Stomach (tissue), 9 donors: ENCODE results near the gene JAKMIP1. TPM values are rescaled to one million over a fixed set of nuclear protein-coding genes. Genes with fewer than 3 reads are reported as not detected.

Source experiments
- DNase-seq, 2 donors: peaks; one replicate each; pipeline versions ENCODE4 v3.0.0 to v3.0.0-alpha.2; 2013 to 2019
- H3K27ac ChIP-seq, 5 donors: fragments of 200-600 bp in 4 of 5; sonication (generic) in 4 of 5; one replicate each; pipeline ENCODE4 v1.5.1; 2013 to 2019; ENCODE audit warnings: mild to moderate bottlenecking in 1 of 5, moderate library complexity in 1 of 5
- H3K27me3 ChIP-seq, 3 donors: fragments of 200-600 bp; sonication (generic); one replicate each; pipeline ENCODE4 v1.5.1; 2017 to 2019; ENCODE audit warnings: mixed run types in 1 of 3
- H3K36me3 ChIP-seq, 4 donors: fragments of 200-600 bp; sonication (generic); 1 replicate in 3 of 4; 2 replicates in 1 of 4; pipeline ENCODE4 v1.5.1; 2016 to 2019
- H3K4me1 ChIP-seq, 4 donors: fragments of 200-600 bp; sonication (generic); one replicate each; pipeline ENCODE4 v1.5.1; 2016 to 2019
- H3K4me3 ChIP-seq, 4 donors: fragments of 200-600 bp; sonication (generic) in 3 of 4; one replicate each; pipeline ENCODE4 v1.5.1; 2016 to 2019; ENCODE audit warnings: mild to moderate bottlenecking in 1 of 4
- H3K9me3 ChIP-seq, 4 donors: fragments of 200-600 bp; sonication (generic); one replicate each; pipeline ENCODE4 v1.5.1; 2016 to 2019
- CTCF ChIP-seq, 7 experiments: fragments of 450-650 bp in 4 of 7; fragments of 200-600 bp in 3 of 7; sonication (generic) in 3 of 7; IDR thresholded peaks; one replicate each; pipeline ENCODE4 v1.5.1; 2016 to 2019; ENCODE audit warnings: antibody characterized with exemption in 7 of 7, control low read depth in 2 of 7, mild to moderate bottlenecking in 1 of 7
- EP300 ChIP-seq: sonication (generic); formaldehyde crosslinking; IDR thresholded peaks from one replicate; pipeline ENCODE4 v1.6.1; 2017; ENCODE audit warnings: antibody characterized with exemption
- POLR2A ChIP-seq, 4 donors: fragments of 450-650 bp; IDR thresholded peaks; one replicate each; pipeline ENCODE4 v1.6.1; 2016; ENCODE audit warnings: antibody characterized with exemption in 4 of 4, control low read depth in 2 of 4, mild to moderate bottlenecking in 1 of 4, moderate library complexity in 1 of 4
- POLR2AphosphoS5 ChIP-seq, 3 donors: sonication (generic); formaldehyde crosslinking; IDR thresholded peaks; one replicate each; pipeline ENCODE4 v1.6.1; 2016; ENCODE audit warnings: antibody characterized with exemption in 3 of 3
- WGBS, 5 donors: extraction: QIAGEN DNeasy Blood & Tissue Kit in 3 of 5; methylation state at CpG; one replicate each; pipeline versions ENCODE4 v1.1.5 to v1.1.7; 2013 to 2018; 5-methylcytosine and 5-hydroxymethylcytosine counted together
- intact Hi-C: fragments of 100-400 bp; cut with DNase I; formaldehyde crosslinking; loops from one replicate; pipeline ENCODE4 v1.15.1; 2023; ENCODE audit warnings: low total_unique reads
- polyA plus RNA-seq, 3 donors: library from polyadenylated mRNA; stranded (reverse); fragments of 200-250 nt; gene quantifications; one replicate each; pipeline ENCODE4 v1.2.3, GENCODE V29; 2013
- total RNA-seq, 5 donors: library from RNA; depleted of rRNA; stranded (reverse); fragments of >200 nt; gene quantifications; one replicate each; pipeline versions ENCODE4 v1.1.0 to v1.2.3, GENCODE V29; 2014 to 2016
- donor health status: healthy with polysubstance abuse.
- donor health status: Bipolar disorder and iron deficiency.
- donor health status: healthy.

The JAKMIP1 gene
- total and polyA plus RNA-seq, 8 donors = 0.18 to 10.3 (median 0.54) TPM; not detected in 2

GRCh38 chr4:6017030-6017429 is 183.3 kb downstream of the JAKMIP1 start:
- no peak for TF ChIP-seq POLR2A (IDR thresholded peaks at IDR 0.05)
- Histone ChIP-seq H3K27me3 (peaks cover 0 to 17% (median 0%) of the 10 kb centered on the region in 3 donors), H3K27ac (no peak overlapping the region), H3K4me3 (no peak overlapping the region), H3K4me1 (peaks cover 0 to under 1% (median 0%) of the 10 kb centered on the region in 4 donors), H3K9me3 (no peaks in the 10 kb centered on the region), H3K36me3 (no peaks in the 10 kb centered on the region)
- DNase-seq = no peak
- intact Hi-C loops = no loop called here
- WGBS, 5 donors = 56 to 73% (median 61%) methylated on average over 9 to 10 of the region's 10 CpGs

- Histone ChIP-seq H3K9me3 (no peaks in the 10 kb centered on the region), H3K36me3 (no peaks in the 10 kb centered on the region), H3K27me3 (peaks cover 0 to 27% (median 16%) of the 10 kb centered on the region in 3 donors), H3K27ac (no peak overlapping the region), H3K4me3 (no peak overlapping the region), H3K4me1 (peaks cover 0 to 10% (median 5%) of the 10 kb centered on the region in 4 donors)
- no peak for TF ChIP-seq POLR2AphosphoS5 (IDR thresholded peaks at IDR 0.05)
- TF ChIP-seq CTCF (IDR thresholded peaks at IDR 0.05) = no peak
- no peak for TF ChIP-seq EP300
- DNase-seq = no peak
- intact Hi-C loops = no loop called here
- WGBS, 5 donors = 81 to 88% (median 85%) methylated on average over 12 of the region's 12 CpGs
Observed at GRCh38 chr4:6013564-6013963, 186.8 kb downstream of the JAKMIP1 start.

- Histone ChIP-seq H3K36me3 (no peaks in the 10 kb centered on the region), H3K4me1 (peaks cover 0 to 16% (median 5%) of the 10 kb centered on the region in 4 donors), H3K9me3 (no peaks in the 10 kb centered on the region), H3K27me3 (peaks cover 5 to 41% (median 24%) of the 10 kb centered on the region in 3 donors), H3K4me3 (no peak overlapping the region), H3K27ac (no peak overlapping the region)
- 64 to 71% (median 70%) methylated on average over 5 of the region's 5 CpGs for WGBS, 5 donors
- TF ChIP-seq POLR2A (IDR thresholded peaks at IDR 0.05) = no peak
- no peak for TF ChIP-seq CTCF (IDR thresholded peaks at IDR 0.05)
- TF ChIP-seq EP300 = no peak
- no peak for TF ChIP-seq POLR2AphosphoS5 (IDR thresholded peaks at IDR 0.05)
- intact Hi-C loops = no loop called here
- DNase-seq = no peak
Observed at GRCh38 chr4:6012200-6012599, 188.1 kb downstream of the JAKMIP1 start.

- DNase-seq = peak; percentile 65 to 78
- Histone ChIP-seq H3K4me3 (no peak overlapping the region), H3K27ac (no peak overlapping the region), H3K9me3 (no peaks in the 10 kb centered on the region), H3K27me3 (peaks cover 5 to 46% (median 24%) of the 10 kb centered on the region in 3 donors), H3K36me3 (no peaks in the 10 kb centered on the region), H3K4me1 (peaks cover 0 to 16% (median 5%) of the 10 kb centered on the region in 4 donors)
- TF ChIP-seq CTCF (IDR thresholded peaks at IDR 0.05) (no peak), POLR2AphosphoS5 (IDR thresholded peaks at IDR 0.05) (no peak), EP300 (no peak), POLR2A (IDR thresholded peaks at IDR 0.05) (no peak)
- 11 to 21% (median 12%) methylated on average over 5 to 8 of the region's 8 CpGs for WGBS, 5 donors
- intact Hi-C loops = no loop called here
Observed at GRCh38 chr4:6011686-6012085, 188.7 kb downstream of the JAKMIP1 start.

- intact Hi-C loops = no loop called here
- Histone ChIP-seq H3K36me3 (no peaks in the 10 kb centered on the region), H3K9me3 (no peaks in the 10 kb centered on the region), H3K27ac (no peak overlapping the region), H3K4me3 (no peak overlapping the region), H3K27me3 (peaks cover 5 to 50% (median 24%) of the 10 kb centered on the region in 3 donors), H3K4me1 (peaks cover 0 to 16% (median 5%) of the 10 kb centered on the region in 4 donors)
- TF ChIP-seq POLR2A (IDR thresholded peaks at IDR 0.05) = no peak
- DNase-seq = no peak
- WGBS, 5 donors = 49 to 64% (median 55%) methylated on average over 11 to 12 of the region's 12 CpGs
Observed at GRCh38 chr4:6011271-6011671, 189.1 kb downstream of the JAKMIP1 start.
